ENCODE results near the gene RAB37.

DNA sequence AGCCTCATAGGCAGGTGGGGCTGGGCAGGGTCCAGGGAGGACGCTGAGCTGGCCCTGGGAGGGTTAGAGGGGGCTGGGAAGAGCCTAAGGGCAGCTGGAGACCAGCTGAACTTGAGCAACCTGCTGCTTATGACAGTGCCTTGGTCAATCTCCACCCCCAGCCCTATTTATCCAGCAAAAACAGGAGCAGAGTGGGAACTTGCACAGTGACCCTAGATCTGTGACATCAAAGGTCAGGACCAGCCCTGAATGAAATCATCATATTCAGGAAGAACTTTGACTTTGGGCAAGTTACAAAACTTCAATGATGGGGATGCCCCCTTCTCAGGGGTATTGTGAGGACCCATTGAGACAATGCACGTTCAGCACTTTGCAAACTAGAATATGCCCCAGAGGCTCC is 33.7 kb upstream of the RAB37 start:
- TF ChIP-seq, protein P1, sequence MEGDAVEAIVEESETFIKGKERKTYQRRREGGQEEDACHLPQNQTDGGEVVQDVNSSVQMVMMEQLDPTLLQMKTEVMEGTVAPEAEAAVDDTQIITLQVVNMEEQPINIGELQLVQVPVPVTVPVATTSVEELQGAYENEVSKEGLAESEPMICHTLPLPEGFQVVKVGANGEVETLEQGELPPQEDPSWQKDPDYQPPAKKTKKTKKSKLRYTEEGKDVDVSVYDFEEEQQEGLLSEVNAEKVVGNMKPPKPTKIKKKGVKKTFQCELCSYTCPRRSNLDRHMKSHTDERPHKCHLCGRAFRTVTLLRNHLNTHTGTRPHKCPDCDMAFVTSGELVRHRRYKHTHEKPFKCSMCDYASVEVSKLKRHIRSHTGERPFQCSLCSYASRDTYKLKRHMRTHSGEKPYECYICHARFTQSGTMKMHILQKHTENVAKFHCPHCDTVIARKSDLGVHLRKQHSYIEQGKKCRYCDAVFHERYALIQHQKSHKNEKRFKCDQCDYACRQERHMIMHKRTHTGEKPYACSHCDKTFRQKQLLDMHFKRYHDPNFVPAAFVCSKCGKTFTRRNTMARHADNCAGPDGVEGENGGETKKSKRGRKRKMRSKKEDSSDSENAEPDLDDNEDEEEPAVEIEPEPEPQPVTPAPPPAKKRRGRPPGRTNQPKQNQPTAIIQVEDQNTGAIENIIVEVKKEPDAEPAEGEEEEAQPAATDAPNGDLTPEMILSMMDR (IDR thresholded peaks at IDR 0.05), result no peak
- TF ChIP-seq POLR2A (IDR thresholded peaks at IDR 0.05), result no peak
